PC-9 (cell line): Measurements from ENCODE around the gene NDST4. TPM values are rescaled to one million over a fixed set of nuclear protein-coding genes. Genes with fewer than 3 reads are reported as not detected.

ENCODE experiments used
- BruUV-seq: library from RNA; stranded (reverse); fragments of 400-500 nt; replicated peaks from 2 replicates; lab custom pipeline; 2021; lab: Mats Ljungman, UMichigan
- CTCF ChIA-PET: fragments of 300-600 bp; sonication (Branson Sonifier 250); formaldehyde crosslinking; loops from one replicate; lab custom pipeline; 2022; ENCODE audit warnings: antibody characterized with exemption; lab: Charles Lee
- POLR2A ChIA-PET: fragments of 300-600 bp; sonication (Branson Sonifier 250); formaldehyde crosslinking; loops from one replicate; lab custom pipeline; 2022; ENCODE audit warnings: antibody characterized with exemption; ENCODE audit not compliant: unreplicated experiment; lab: Charles Lee
- DNase-seq, 2 experiments: peaks; one replicate each; pipeline versions ENCODE4 v3.0.0 to v3.0.0-alpha.2; 2015 to 2022; ENCODE audit warnings: mixed read lengths in 1 of 2
- H2AFZ ChIP-seq: fragments of 200-600 bp; sonication (generic); 2 replicates; pipeline ENCODE4 v1.8.1; 2017; ENCODE audit warnings: antibody characterized with exemption
- H3F3A ChIP-seq: fragments of 200-600 bp; sonication (generic); 2 replicates; pipeline ENCODE4 v1.8.1; 2017; ENCODE audit warnings: antibody characterized with exemption, mild to moderate bottlenecking, low read depth; ENCODE audit not compliant: insufficient read depth
- H3K27ac ChIP-seq: fragments of 200-600 bp; sonication (generic); 2 replicates; pipeline ENCODE4 v1.6.1; 2016; ENCODE audit warnings: mixed run types
- H3K27me3 ChIP-seq: fragments of 200-600 bp; sonication (generic); 2 replicates; pipeline ENCODE4 v1.6.1; 2016; ENCODE audit warnings: low read depth, mixed run types; ENCODE audit not compliant: insufficient read depth
- H3K36me3 ChIP-seq: fragments of 200-600 bp; sonication (generic); 2 replicates; pipeline ENCODE4 v1.6.1; 2016; ENCODE audit warnings: low read depth, mixed run types
- H3K4me1 ChIP-seq: fragments of 200-600 bp; sonication (generic); replicated peaks from 2 replicates; pipeline ENCODE4 v1.6.1; 2016; ENCODE audit warnings: mixed run types; ENCODE audit not compliant: insufficient read depth
- H3K4me2 ChIP-seq: fragments of 200-600 bp; sonication (generic); 2 replicates; pipeline ENCODE4 v1.6.1; 2017; ENCODE audit warnings: mixed run types
- H3K4me3 ChIP-seq: fragments of 200-600 bp; sonication (generic); 2 replicates; pipeline ENCODE4 v1.6.1; 2016; ENCODE audit warnings: mixed run types
- H3K79me2 ChIP-seq: fragments of 200-600 bp; sonication (generic); 2 replicates; pipeline ENCODE4 v1.6.1; 2017; ENCODE audit warnings: low read depth, mixed run types
- H3K9me2 ChIP-seq: fragments of 200-600 bp; sonication (generic); 2 replicates; pipeline ENCODE4 v1.8.1; 2017; ENCODE audit warnings: mild to moderate bottlenecking; ENCODE audit not compliant: insufficient read depth
- H3K9me3 ChIP-seq: fragments of 200-600 bp; sonication (generic); 2 replicates; pipeline ENCODE4 v1.8.1; 2016; ENCODE audit warnings: low read depth; ENCODE audit not compliant: insufficient read depth
- H4K20me1 ChIP-seq: fragments of 200-600 bp; sonication (generic); 2 replicates; pipeline ENCODE4 v1.8.1; 2017; ENCODE audit not compliant: insufficient read depth
- EZH2 ChIP-seq: fragments of 200-600 bp; sonication (generic); IDR thresholded peaks from 2 replicates; pipeline ENCODE4 v1.8.0; 2017; ENCODE audit warnings: antibody characterized with exemption, low read depth
- intact Hi-C: fragments of 100-400 bp; cut with micrococcal nuclease; formaldehyde crosslinking; loops from one replicate; pipeline ENCODE4 v1.10.0; 2022; ENCODE audit not compliant: unreplicated experiment
- total RNA-seq: library from RNA; stranded (reverse); gene quantifications from 2 replicates; pipeline ENCODE4 v1.2.3, GENCODE V29; 2021
- TF ChIP-seq, protein P1 (sequence below): fragments of 200-600 bp; sonication (generic); conservative IDR thresholded peaks from 2 replicates; pipeline ENCODE4 v1.6.1; 2017; ENCODE audit warnings: mixed run types, antibody characterized with exemption, mild to moderate bottlenecking, moderate library complexity

Gene NDST4
- total RNA-seq, 1 experiment from 2014 or later = not detected

DNA sequence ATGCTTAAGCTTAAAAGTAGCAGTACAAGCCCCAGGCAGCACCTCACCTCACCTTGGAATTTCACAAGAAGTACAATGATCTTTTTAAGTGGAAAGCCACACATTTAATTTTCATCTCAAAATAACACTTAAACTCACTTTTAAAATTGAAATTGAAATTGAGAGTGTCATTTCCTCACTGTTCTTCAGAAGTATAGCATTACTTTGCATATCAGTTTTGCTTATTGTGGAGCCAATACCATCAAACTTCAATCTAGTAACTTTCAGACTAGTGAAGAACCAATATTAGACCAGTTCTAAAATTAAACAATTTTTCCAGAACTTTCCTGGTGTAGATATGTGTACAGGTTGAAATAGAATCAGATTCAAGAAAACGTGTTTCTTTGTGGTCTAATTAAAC is 242.4 kb downstream of the NDST4 start:
- TF ChIP-seq EZH2 = no peak
- TF ChIP-seq, protein P1, sequence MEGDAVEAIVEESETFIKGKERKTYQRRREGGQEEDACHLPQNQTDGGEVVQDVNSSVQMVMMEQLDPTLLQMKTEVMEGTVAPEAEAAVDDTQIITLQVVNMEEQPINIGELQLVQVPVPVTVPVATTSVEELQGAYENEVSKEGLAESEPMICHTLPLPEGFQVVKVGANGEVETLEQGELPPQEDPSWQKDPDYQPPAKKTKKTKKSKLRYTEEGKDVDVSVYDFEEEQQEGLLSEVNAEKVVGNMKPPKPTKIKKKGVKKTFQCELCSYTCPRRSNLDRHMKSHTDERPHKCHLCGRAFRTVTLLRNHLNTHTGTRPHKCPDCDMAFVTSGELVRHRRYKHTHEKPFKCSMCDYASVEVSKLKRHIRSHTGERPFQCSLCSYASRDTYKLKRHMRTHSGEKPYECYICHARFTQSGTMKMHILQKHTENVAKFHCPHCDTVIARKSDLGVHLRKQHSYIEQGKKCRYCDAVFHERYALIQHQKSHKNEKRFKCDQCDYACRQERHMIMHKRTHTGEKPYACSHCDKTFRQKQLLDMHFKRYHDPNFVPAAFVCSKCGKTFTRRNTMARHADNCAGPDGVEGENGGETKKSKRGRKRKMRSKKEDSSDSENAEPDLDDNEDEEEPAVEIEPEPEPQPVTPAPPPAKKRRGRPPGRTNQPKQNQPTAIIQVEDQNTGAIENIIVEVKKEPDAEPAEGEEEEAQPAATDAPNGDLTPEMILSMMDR = no peak
- H3K36me3 ChIP-seq = no peaks in the 10 kb centered on the region
- H3K4me2 ChIP-seq = no peak overlapping the region
- no peak overlapping the region for H3K4me3 ChIP-seq
- H3K4me1 ChIP-seq = no peaks in the 10 kb centered on the region
- intact Hi-C loops = no loop called here
- CTCF ChIA-PET = no interaction called here
- no peaks in the 10 kb centered on the region for H3K79me2 ChIP-seq
- POLR2A ChIA-PET = no interaction called here
- no peak overlapping the region for H3K27ac ChIP-seq
- no peaks in the 10 kb centered on the region for H3K9me2 ChIP-seq
- no TSS peak for BruUV-seq
- H2AFZ ChIP-seq = no peak overlapping the region
- DNase-seq = no peak
- no peaks in the 10 kb centered on the region for H3K9me3 ChIP-seq
- H3K27me3 ChIP-seq = no peaks in the 10 kb centered on the region
- no peaks in the 10 kb centered on the region for H4K20me1 ChIP-seq
- no peaks in the 10 kb centered on the region for H3F3A ChIP-seq

DNA sequence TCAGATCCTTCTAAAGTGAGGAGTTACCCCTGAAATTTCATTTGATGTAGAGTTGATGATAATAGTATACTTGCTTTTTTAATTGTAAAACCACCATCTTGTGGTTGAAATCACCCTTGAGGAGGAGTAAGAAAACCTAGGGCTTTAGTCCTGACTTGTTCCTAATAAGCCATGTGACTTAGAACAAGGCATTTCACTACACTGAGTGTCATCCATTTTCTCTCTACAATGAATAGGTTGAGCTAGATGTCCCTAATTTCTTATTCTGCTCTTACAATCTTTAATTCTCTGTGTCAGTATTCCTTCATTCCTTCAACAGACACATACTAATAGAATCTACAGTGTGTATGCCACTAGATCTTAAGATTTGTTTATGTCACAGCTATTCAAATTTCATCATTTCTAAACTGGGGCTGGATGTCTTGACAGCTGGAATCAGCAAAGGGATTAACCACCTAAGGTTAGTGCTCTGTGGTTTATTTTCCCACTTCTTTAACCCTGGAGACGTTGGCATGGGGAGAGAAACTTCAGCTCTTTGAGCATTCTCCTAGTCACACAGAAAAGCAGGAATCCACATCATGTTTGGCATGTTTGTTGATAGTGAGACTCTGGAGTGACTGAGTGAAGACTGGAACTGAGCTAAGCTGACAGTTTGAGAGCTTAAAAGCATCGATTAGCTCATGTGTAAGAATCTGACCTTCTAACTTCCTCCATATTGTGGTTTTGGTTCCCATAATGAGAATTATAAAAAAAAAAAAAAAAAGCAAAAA is 246.3 kb downstream of the NDST4 start:
- Histone ChIP-seq H3F3A (no peaks in the 10 kb centered on the region), H3K9me3 (no peaks in the 10 kb centered on the region), H3K4me2 (no peak overlapping the region), H3K36me3 (no peaks in the 10 kb centered on the region), H3K79me2 (no peaks in the 10 kb centered on the region), H3K27me3 (no peaks in the 10 kb centered on the region), H3K9me2 (no peaks in the 10 kb centered on the region), H2AFZ (no peak overlapping the region), H4K20me1 (no peaks in the 10 kb centered on the region), H3K4me3 (no peak overlapping the region), H3K27ac (no peak overlapping the region), H3K4me1 (no peaks in the 10 kb centered on the region)
- DNase-seq = no peak
- ChIA-PET CTCF (no interaction called here), POLR2A (no interaction called here)
- intact Hi-C loops = no loop called here
- TF ChIP-seq, protein P1 = no peak
- no peak for TF ChIP-seq EZH2
- no TSS peak for BruUV-seq

DNA sequence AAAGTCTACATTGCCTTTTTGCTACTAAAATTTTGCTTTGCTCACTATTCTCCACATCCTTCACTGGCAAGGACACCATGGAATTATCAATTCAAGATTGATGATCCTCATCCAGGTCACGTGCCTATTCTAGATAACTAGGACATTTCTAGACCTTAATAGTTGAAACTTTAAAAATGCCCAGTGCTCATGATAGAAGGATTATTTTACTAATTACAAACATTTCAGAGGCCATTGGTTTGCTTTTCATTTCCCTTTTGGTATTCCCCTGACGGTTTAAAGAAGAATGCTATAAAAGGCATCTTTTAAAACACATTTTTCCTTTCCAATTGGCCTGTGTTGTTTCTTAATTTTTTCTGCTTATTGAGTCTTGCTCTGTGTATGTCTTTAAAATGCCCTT is 249.4 kb downstream of the NDST4 start:
- no peaks in the 10 kb centered on the region for H3K36me3 ChIP-seq
- H3K9me2 ChIP-seq = no peaks in the 10 kb centered on the region
- H2AFZ ChIP-seq = no peak overlapping the region
- no peak overlapping the region for H3K4me3 ChIP-seq
- H3F3A ChIP-seq = no peaks in the 10 kb centered on the region
- H4K20me1 ChIP-seq = no peaks in the 10 kb centered on the region
- H3K4me2 ChIP-seq = no peak overlapping the region
- no peaks in the 10 kb centered on the region for H3K27me3 ChIP-seq
- BruUV-seq = no TSS peak
- no peaks in the 10 kb centered on the region for H3K79me2 ChIP-seq
- POLR2A ChIA-PET = no interaction called here
- H3K9me3 ChIP-seq = no peaks in the 10 kb centered on the region
- intact Hi-C loops = no loop called here
- TF ChIP-seq EZH2 = no peak
- TF ChIP-seq, protein P1 = no peak
- H3K27ac ChIP-seq = no peak overlapping the region
- no peak for DNase-seq
- CTCF ChIA-PET = no interaction called here
- no peaks in the 10 kb centered on the region for H3K4me1 ChIP-seq
